ENCODE results near the gene ZNF525. TPM values are rescaled to one million over a fixed set of nuclear protein-coding genes. Genes with fewer than 3 reads are reported as not detected.
"Not testable (repeated sequence)": the region's sequence is repeated elsewhere in the genome, so short reads cannot be mapped to it uniquely, and the experiment has no call there.

Gene ZNF525
- total RNA-seq, 1 donor from 2014 or later: 5.9 TPM

GRCh38 chr19:53389571-53389970, 24.1 kb downstream of the ZNF525 start:
- no peak for TF ChIP-seq CTCF (IDR thresholded peaks at IDR 0.05)
- Mint-ChIP-seq H3K27me3 (ENCODE audit: low read depth) (no peaks in the 10 kb centered on the region), H3K9me3 (ENCODE audit: low read depth) (peaks cover 43% of the 10 kb centered on the region), H3K4me1 (ENCODE audit: low read depth) (peaks cover 15% of the 10 kb centered on the region), H3K27ac (ENCODE audit: unreplicated experiment) (no peak overlapping the region), H3K36me3 (ENCODE audit: low read depth) (peaks cover 24% of the 10 kb centered on the region), H3K4me3 (ENCODE audit: unreplicated experiment) (no peak overlapping the region)
- DNase-seq (ENCODE audit: low spot score): no peak

GRCh38 chr19:53389978-53390377, 24.5 kb downstream of the ZNF525 start:
- peaks cover 20% of the 10 kb centered on the region for H3K36me3 Mint-ChIP-seq (ENCODE audit: low read depth)
- peaks cover 39% of the 10 kb centered on the region for H3K9me3 Mint-ChIP-seq (ENCODE audit: low read depth)
- H3K27ac Mint-ChIP-seq (ENCODE audit: unreplicated experiment): no peak overlapping the region
- H3K27me3 Mint-ChIP-seq (ENCODE audit: low read depth): no peaks in the 10 kb centered on the region
- no peak overlapping the region for H3K4me3 Mint-ChIP-seq (ENCODE audit: unreplicated experiment)
- DNase-seq (ENCODE audit: low spot score): no peak
- TF ChIP-seq CTCF (IDR thresholded peaks at IDR 0.05): no peak
- H3K4me1 Mint-ChIP-seq (ENCODE audit: low read depth): peaks cover 18% of the 10 kb centered on the region

GRCh38 chr19:53394522-53394973, 29.0 kb downstream of the ZNF525 start:
- Mint-ChIP-seq H3K4me3 (ENCODE audit: unreplicated experiment) (peak overlapping the region; percentile 98), H3K36me3 (ENCODE audit: low read depth) (peaks cover 10% of the 10 kb centered on the region), H3K4me1 (ENCODE audit: low read depth) (peaks cover 24% of the 10 kb centered on the region), H3K27me3 (ENCODE audit: low read depth) (no peaks in the 10 kb centered on the region), H3K27ac (ENCODE audit: unreplicated experiment) (peak overlapping the region; percentile 93), H3K9me3 (ENCODE audit: low read depth) (peaks cover 9% of the 10 kb centered on the region)
- DNase-seq (ENCODE audit: low spot score): no peak
- no peak for TF ChIP-seq CTCF (IDR thresholded peaks at IDR 0.05)

GRCh38 chr19:53394974-53395839, 29.7 kb downstream of the ZNF525 start, which contains the start of gene ZNF765:
Gene ZNF765, plus strand, starts transcription at chr19:53395149. Its CDS starts 2,867 bp downstream, at chr19:53398016.
- peaks cover 24% of the 10 kb centered on the region for H3K4me1 Mint-ChIP-seq (ENCODE audit: low read depth)
- H3K4me3 Mint-ChIP-seq (ENCODE audit: unreplicated experiment): peak within 1 kb of the TSS; percentile 98
- TF ChIP-seq CTCF (IDR thresholded peaks at IDR 0.05): peak; percentile 79
- peaks cover 8% of the 10 kb centered on the region for H3K9me3 Mint-ChIP-seq (ENCODE audit: low read depth)
- peak; percentile 97 for DNase-seq (ENCODE audit: low spot score)
- H3K36me3 Mint-ChIP-seq (ENCODE audit: low read depth): peaks cover 14% of the 10 kb centered on the region
- H3K27me3 Mint-ChIP-seq (ENCODE audit: low read depth): no peaks in the 10 kb centered on the region
- peak within 1 kb of the TSS; percentile 93 for H3K27ac Mint-ChIP-seq (ENCODE audit: unreplicated experiment)

- H3K9me3 Mint-ChIP-seq (ENCODE audit: low read depth); H3K27me3 Mint-ChIP-seq (ENCODE audit: low read depth); DNase-seq (ENCODE audit: low spot score): not testable (repeated sequence)
- peak overlapping the region; percentile 93 for H3K27ac Mint-ChIP-seq (ENCODE audit: unreplicated experiment)
- H3K4me3 Mint-ChIP-seq (ENCODE audit: unreplicated experiment): peak overlapping the region; percentile 98
- H3K4me1 Mint-ChIP-seq (ENCODE audit: low read depth): peaks cover 24% of the 10 kb centered on the region
- H3K36me3 Mint-ChIP-seq (ENCODE audit: low read depth): peaks cover 19% of the 10 kb centered on the region
Measured at GRCh38 chr19:53395840-53396524, 30.5 kb downstream of the ZNF525 start.

Data from chondrocyte (in vitro differentiated cells).